Endothelial cell of umbilical vein (primary cell): ENCODE results near the gene CPPED1.

ENCODE experiments used
- EZH2 ChIP-seq: IDR thresholded peaks from 2 replicates; pipeline ENCODE4 v1.6.1; 2012; ENCODE audit warnings: borderline replicate concordance, low read depth, mild to moderate bottlenecking, moderate library complexity, low read length, inconsistent platforms; ENCODE audit not compliant: severe bottlenecking
- MYC ChIP-seq: IDR thresholded peaks from one replicate; pipeline ENCODE4 v1.6.1; 2011; ENCODE audit warnings: mild to moderate bottlenecking, low read depth, low read length
- POLR2A ChIP-seq: IDR thresholded peaks from 2 replicates; pipeline ENCODE4 v1.6.1; 2012; ENCODE audit warnings: low read depth, mild to moderate bottlenecking, control low read depth, low read length
- TF ChIP-seq, protein P1 (sequence below), 2 donors: IDR thresholded peaks; 1 replicate in 1 of 2; 2 replicates in 1 of 2; pipeline ENCODE4 v1.5.1; 2011; ENCODE audit warnings: low read length in 2 of 2, mild to moderate bottlenecking in 2 of 2, moderate library complexity in 2 of 2, control low read depth in 1 of 2, inconsistent platforms in 1 of 2, low read depth in 1 of 2; ENCODE audit not compliant: insufficient read depth in 1 of 2; ENCODE audit errors: extremely low read depth in 1 of 2

DNA sequence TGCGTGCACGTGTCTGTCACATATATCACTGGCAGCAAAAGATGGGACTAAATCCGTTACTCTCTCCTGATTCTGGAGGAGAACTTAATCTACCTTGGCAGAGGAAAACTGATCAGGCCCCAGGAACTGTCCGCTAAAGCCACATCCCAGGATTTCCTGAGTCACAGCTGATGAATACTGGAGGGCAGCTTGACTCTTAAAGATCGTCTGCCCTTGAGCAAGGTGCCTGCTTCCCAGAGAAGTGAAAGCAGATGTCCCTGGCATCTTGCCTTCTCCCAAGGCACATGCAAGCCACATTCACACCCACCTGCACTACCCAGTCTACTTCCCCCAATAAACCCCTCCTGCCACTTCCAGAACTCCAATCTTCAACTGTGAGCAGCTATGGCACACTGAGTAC, 99.8 kb downstream of the CPPED1 start:
- TF ChIP-seq, protein P1, sequence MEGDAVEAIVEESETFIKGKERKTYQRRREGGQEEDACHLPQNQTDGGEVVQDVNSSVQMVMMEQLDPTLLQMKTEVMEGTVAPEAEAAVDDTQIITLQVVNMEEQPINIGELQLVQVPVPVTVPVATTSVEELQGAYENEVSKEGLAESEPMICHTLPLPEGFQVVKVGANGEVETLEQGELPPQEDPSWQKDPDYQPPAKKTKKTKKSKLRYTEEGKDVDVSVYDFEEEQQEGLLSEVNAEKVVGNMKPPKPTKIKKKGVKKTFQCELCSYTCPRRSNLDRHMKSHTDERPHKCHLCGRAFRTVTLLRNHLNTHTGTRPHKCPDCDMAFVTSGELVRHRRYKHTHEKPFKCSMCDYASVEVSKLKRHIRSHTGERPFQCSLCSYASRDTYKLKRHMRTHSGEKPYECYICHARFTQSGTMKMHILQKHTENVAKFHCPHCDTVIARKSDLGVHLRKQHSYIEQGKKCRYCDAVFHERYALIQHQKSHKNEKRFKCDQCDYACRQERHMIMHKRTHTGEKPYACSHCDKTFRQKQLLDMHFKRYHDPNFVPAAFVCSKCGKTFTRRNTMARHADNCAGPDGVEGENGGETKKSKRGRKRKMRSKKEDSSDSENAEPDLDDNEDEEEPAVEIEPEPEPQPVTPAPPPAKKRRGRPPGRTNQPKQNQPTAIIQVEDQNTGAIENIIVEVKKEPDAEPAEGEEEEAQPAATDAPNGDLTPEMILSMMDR (IDR thresholded peaks at IDR 0.05; ENCODE audit: extremely low read depth in 1 of 2, insufficient read depth in 1 of 2, low read depth in 1 of 2, low read length in 2 of 2) = no peak
- no peak for TF ChIP-seq MYC
- no peak for TF ChIP-seq POLR2A
- TF ChIP-seq EZH2 = no peak
